Tibial nerve (tissue), 4 donors: ENCODE results near the gene PDLIM3. TPM values are rescaled to one million over a fixed set of nuclear protein-coding genes. Genes with fewer than 3 reads are reported as not detected.

Experiments used
- DNase-seq, 2 donors: peaks; one replicate each; pipeline ENCODE4 v3.0.0-alpha.2; 2019; ENCODE audit warnings: low spot score in 2 of 2
- H3K27ac ChIP-seq, 4 donors: fragments of 200-600 bp; sonication (generic) in 3 of 4; one replicate each; pipeline ENCODE4 v1.5.1; 2017 to 2019; ENCODE audit warnings: mild to moderate bottlenecking in 1 of 4
- H3K27me3 ChIP-seq, 2 donors: fragments of 200-600 bp; sonication (generic) in 1 of 2; one replicate each; pipeline versions ENCODE4 v1.5.1 to v1.6.0; 2017 to 2019
- H3K36me3 ChIP-seq, 3 donors: fragments of 200-600 bp; sonication (generic); one replicate each; pipeline ENCODE4 v1.5.1; 2018 to 2019
- H3K4me1 ChIP-seq, 4 donors: fragments of 200-600 bp; sonication (generic) in 3 of 4; one replicate each; pipeline ENCODE4 v1.5.1; 2017 to 2019
- H3K4me3 ChIP-seq, 4 donors: fragments of 200-600 bp; sonication (generic) in 3 of 4; one replicate each; pipeline ENCODE4 v1.5.1; 2017 to 2019; ENCODE audit warnings: mild to moderate bottlenecking in 1 of 4, moderate library complexity in 1 of 4
- H3K9me3 ChIP-seq, 4 donors: fragments of 200-600 bp; sonication (generic) in 3 of 4; one replicate each; pipeline ENCODE4 v1.5.1; 2017 to 2019
- CTCF ChIP-seq, 5 experiments: fragments of 200-600 bp in 3 of 5; fragments of 450-650 bp in 2 of 5; sonication (generic) in 3 of 5; IDR thresholded peaks; one replicate each; pipeline ENCODE4 v1.5.1; 2016 to 2019; ENCODE audit warnings: antibody characterized with exemption in 5 of 5, mild to moderate bottlenecking in 3 of 5, moderate library complexity in 2 of 5
- EP300 ChIP-seq, 2 donors: sonication (generic); formaldehyde crosslinking; IDR thresholded peaks; one replicate each; pipeline ENCODE4 v1.6.1; 2017; ENCODE audit warnings: antibody characterized with exemption in 2 of 2, mild to moderate bottlenecking in 1 of 2
- POLR2A ChIP-seq, 2 donors: fragments of 450-650 bp; IDR thresholded peaks; one replicate each; pipeline ENCODE4 v1.6.1; 2017; ENCODE audit warnings: antibody characterized with exemption in 2 of 2, mild to moderate bottlenecking in 2 of 2, moderate library complexity in 2 of 2
- WGBS, 2 donors: methylation state at CpG; one replicate each; pipeline ENCODE4 v1.1.5; 2018; 5-methylcytosine and 5-hydroxymethylcytosine counted together
- total RNA-seq, 4 donors: library from RNA; depleted of rRNA; stranded (reverse); fragments of >200 nt; gene quantifications; one replicate each; pipeline ENCODE4 v1.1.0, GENCODE V29; 2016

The PDLIM3 gene
- total RNA-seq, 4 donors from 2014 or later, result 24.5 to 56.9 (median 45.0) TPM

DNA sequence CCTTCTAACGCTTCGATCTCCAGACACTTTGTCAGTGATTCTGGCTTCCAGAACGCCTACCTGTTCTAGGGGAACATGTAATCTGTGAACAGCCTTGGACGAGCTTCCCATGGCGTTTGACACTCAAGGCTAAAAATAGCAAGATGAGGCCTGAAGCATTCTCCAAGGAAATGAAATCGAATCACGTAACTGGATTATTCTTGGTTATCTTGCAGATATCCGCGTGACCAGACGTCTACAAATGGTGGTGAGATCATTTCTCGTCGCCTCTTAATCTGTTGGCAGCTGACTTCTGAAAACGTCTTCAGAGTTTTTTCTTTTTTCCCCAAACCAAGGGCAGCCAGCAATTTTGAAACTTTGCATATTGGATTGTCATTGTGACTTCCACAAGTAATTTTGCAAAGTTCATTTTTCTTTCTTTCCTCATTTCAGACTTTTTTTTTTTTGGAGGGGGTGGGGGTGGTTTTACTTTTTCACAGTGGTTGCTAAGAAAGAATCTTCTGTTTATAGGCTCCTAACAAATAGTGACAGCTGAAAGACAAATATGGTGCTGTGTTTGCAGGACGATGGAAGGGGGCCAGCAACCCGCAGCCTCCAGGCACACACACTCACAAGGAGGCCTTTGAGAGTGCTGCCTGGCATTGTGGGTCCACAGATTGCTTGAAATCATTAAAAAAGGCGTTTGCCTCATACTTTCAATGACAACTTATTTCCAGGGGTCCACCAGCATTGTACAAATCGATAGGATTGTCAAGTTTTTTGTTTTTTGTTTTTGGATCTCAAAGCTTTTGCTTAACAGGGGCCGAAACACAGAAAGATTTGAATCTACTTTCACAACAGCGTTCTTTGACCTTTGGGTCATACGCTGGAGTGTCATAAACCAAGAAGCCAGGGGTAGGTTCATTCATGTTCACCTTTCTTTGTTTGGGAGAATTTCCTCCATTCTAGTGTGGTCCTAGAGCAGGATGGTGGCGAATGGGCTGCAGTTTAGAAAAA, 32.4 kb upstream of the PDLIM3 start:
- H3K27ac ChIP-seq, result peak overlapping the region; percentile 62 to 88 (median 77)
- H3K27me3 ChIP-seq, result no peaks in the 10 kb centered on the region
- H3K9me3 ChIP-seq, result peaks cover 0 to 7% (median 3%) of the 10 kb centered on the region in 4 donors
- WGBS, 2 donors, result 35 to 39% methylated on average over 21 of the region's 21 CpGs
- peak overlapping the region in 1 of 4 donors; percentile 13 for H3K4me3 ChIP-seq
- TF ChIP-seq CTCF (IDR thresholded peaks at IDR 0.05), result no peak
- peak in 1 of 2 donors; percentile 11 for TF ChIP-seq EP300 (IDR thresholded peaks at IDR 0.05)
- no peaks in the 10 kb centered on the region for H3K36me3 ChIP-seq
- peak in 1 of 2 donors; percentile 26 for DNase-seq
- H3K4me1 ChIP-seq, result peaks cover 0 to 23% (median 3%) of the 10 kb centered on the region in 4 donors

GRCh38 chr4:185566972-185567371, 31.7 kb upstream of the PDLIM3 start:
- Histone ChIP-seq H3K9me3 (peaks cover 0 to 7% (median 3%) of the 10 kb centered on the region in 4 donors), H3K4me3 (no peak overlapping the region), H3K4me1 (peaks cover 0 to 23% (median 3%) of the 10 kb centered on the region in 4 donors), H3K36me3 (no peaks in the 10 kb centered on the region), H3K27ac (peak overlapping the region; percentile 62 to 88 (median 77)), H3K27me3 (no peaks in the 10 kb centered on the region)
- DNase-seq, result no peak
- WGBS, 2 donors, result 44 to 45% methylated on average over 1 of the region's 1 CpG
- TF ChIP-seq POLR2A (IDR thresholded peaks at IDR 0.05) (no peak), CTCF (IDR thresholded peaks at IDR 0.05) (no peak), EP300 (IDR thresholded peaks at IDR 0.05) (peak in 1 of 2 donors; percentile 27)

GRCh38 chr4:185566425-185566824, 31.1 kb upstream of the PDLIM3 start:
- Histone ChIP-seq H3K27me3 (no peaks in the 10 kb centered on the region), H3K4me3 (no peak overlapping the region), H3K36me3 (no peaks in the 10 kb centered on the region), H3K9me3 (peaks cover 0 to 7% (median 3%) of the 10 kb centered on the region in 4 donors), H3K27ac (peak overlapping the region; percentile 62 to 88 (median 77)), H3K4me1 (peaks cover 0 to 23% (median 3%) of the 10 kb centered on the region in 4 donors)
- TF ChIP-seq EP300 (IDR thresholded peaks at IDR 0.05) (no peak), CTCF (IDR thresholded peaks at IDR 0.05) (no peak), POLR2A (IDR thresholded peaks at IDR 0.05) (no peak)
- no peak for DNase-seq
- 62 to 63% methylated on average over 8 of the region's 8 CpGs for WGBS, 2 donors

- H3K4me3 ChIP-seq, result no peak overlapping the region
- 86 to 94% methylated on average over 3 of the region's 3 CpGs for WGBS, 2 donors
- peaks cover 0 to 23% (median 3%) of the 10 kb centered on the region in 4 donors for H3K4me1 ChIP-seq
- peak overlapping the region in 1 of 4 donors; percentile 87 for H3K27ac ChIP-seq
- H3K9me3 ChIP-seq, result peaks cover 0 to 7% (median 3%) of the 10 kb centered on the region in 4 donors
- no peaks in the 10 kb centered on the region for H3K36me3 ChIP-seq
- H3K27me3 ChIP-seq, result no peaks in the 10 kb centered on the region
- TF ChIP-seq CTCF (IDR thresholded peaks at IDR 0.05), result no peak
- no peak for TF ChIP-seq EP300 (IDR thresholded peaks at IDR 0.05)
- no peak for TF ChIP-seq POLR2A (IDR thresholded peaks at IDR 0.05)
- no peak for DNase-seq
Measured at GRCh38 chr4:185565696-185566095, 30.4 kb upstream of the PDLIM3 start.

DNA sequence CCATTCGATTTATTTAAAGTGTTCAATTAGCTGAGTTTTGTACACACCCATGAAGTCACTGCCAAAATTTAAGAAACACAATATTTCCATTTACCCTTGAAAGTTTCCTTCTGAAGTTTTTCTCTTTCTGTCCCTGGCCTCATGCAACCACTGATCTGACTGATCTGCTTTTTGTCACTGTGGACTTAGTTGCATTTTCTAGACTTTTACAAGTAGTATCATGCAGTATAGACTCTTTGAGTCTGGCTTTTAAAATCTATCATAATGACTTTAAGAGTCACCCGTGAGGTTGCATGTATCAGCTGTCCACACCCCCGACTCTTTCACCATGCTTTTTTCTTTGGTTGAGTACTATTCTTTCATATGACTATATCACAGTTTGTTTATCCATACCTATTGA, 29.0 kb upstream of the PDLIM3 start:
- H3K9me3 ChIP-seq, result peaks cover 0 to 7% (median 3%) of the 10 kb centered on the region in 4 donors
- H3K27me3 ChIP-seq, result no peaks in the 10 kb centered on the region
- no peaks in the 10 kb centered on the region for H3K36me3 ChIP-seq
- peaks cover 0 to 23% (median 3%) of the 10 kb centered on the region in 4 donors for H3K4me1 ChIP-seq
- no peak overlapping the region for H3K4me3 ChIP-seq
- 86% methylated on average over 3 of the region's 3 CpGs for WGBS, 2 donors
- no peak for DNase-seq
- no peak overlapping the region for H3K27ac ChIP-seq
- TF ChIP-seq EP300 (IDR thresholded peaks at IDR 0.05), result no peak
- TF ChIP-seq CTCF (IDR thresholded peaks at IDR 0.05), result no peak
- TF ChIP-seq POLR2A (IDR thresholded peaks at IDR 0.05), result no peak
